SKM-1 (cell line): ENCODE results near the gene HHAT.
"Not testable (repeated sequence)": the region's sequence is repeated elsewhere in the genome, so short reads cannot be mapped to it uniquely, and the experiment has no call there.

ENCODE experiments used
- DNase-seq: peaks from one replicate; lab custom pipeline; 2025; ENCODE audit not compliant: unreplicated experiment; lab: John Stamatoyannopoulos, UW

The HHAT gene

DNA sequence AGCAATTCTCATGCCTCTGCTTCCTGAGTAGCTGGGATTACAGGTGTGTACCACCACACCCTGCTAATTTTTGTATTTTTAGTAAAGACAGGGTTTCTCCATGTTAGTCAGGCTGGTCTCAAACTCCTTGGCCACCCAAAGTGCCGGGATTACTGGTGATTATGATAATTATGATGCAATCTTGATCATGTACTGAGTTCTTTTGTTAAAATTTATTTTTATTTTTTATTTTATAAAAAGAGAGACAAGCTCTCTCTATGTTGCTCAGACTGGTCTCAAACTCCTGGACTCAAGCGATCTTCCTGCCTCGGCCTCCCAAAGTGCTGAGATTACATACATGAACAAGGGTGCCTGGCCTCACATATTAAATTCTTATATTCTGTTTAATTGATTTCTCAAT lies 25.6 kb downstream of the HHAT start:
- DNase-seq, result not testable (repeated sequence)

DNA sequence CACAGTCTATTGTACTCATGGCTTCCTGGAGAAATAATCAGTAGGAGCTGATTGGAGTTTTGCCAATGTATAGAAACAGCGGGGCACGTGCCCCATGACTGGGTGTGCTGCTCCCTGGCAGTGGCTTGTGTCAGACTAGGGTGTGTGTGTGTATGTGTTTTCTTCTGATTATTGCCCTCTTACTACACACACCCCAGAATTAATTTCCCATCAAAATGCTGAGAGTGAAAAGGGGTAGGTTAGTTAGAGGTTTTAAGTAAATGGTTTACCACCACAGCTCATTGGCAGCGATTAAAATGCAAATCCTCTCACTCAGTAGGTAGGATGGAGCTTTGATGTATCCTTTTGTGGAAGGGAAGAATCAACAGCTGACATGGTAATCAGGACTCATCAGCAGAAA lies 29.9 kb downstream of the HHAT start:
- no peak for DNase-seq

DNA sequence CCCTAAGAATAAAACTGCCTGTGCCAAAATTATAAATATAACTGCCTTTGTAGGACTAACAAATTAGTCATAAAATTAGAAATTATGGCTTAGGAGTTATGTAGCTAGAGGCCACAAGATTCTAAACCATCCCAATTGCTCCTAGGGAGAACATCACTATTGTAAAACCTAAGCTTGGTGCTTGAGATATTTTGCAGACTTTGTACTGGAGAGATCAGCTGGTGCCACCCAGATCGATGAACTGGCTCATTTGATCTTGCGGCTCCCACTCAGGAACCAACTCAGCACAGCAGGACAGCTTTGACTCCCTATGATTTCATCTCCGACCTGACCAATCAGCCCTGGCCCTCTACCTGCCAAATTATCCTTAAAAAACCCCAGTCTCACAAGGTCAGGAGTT lies 30.6 kb downstream of the HHAT start:
- DNase-seq, result no peak

DNA sequence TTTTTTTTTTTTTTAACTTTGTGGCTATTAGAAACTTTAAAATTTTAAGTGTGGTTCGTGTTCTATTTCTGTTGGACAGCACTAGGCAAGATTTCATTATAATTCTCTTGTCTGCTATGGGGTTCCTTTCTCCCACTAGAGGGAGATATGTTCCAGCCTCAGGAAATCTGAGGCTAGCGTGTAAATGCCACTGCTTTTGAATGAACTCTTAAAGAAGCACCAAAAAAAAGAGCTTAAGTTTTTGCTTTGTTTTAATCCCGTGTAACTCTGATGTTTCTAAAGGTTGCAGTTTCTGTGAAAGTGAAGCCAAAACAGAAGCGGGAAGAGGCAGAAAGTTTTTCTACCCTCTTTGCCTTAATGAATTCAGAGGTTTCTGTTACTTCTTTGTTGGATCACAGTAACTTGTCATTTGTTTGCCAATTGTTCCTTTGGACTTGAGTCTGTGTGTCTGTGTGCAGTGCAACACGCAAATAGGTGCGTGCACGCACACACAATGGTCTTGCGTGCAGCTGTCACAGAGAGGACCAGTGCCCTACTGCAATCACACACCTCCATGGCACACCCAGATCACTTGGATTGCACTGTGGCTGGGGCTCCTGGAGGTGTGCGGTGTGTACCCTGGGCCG lies 32.3 kb downstream of the HHAT start:
- DNase-seq, result peak; percentile 29

DNA sequence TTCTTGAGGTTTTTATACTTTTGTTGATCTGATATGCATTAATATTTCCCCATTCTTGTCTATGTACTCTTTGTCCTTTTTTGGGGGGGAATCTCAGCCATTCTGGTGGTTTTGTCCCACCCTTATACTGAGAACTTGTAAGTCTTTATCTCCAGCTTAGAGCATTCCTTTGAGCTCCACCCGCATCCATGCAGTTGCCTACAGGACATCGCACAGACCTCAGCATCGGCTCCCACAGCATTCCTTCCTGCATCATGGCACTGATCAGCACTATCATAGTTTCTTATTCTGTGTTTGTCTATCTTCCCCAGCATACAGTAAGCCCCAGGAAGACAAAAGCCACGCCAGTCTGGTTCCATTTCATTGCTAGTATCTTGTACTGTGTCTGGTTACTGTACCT lies 33.0 kb downstream of the HHAT start:
- no peak for DNase-seq

DNA sequence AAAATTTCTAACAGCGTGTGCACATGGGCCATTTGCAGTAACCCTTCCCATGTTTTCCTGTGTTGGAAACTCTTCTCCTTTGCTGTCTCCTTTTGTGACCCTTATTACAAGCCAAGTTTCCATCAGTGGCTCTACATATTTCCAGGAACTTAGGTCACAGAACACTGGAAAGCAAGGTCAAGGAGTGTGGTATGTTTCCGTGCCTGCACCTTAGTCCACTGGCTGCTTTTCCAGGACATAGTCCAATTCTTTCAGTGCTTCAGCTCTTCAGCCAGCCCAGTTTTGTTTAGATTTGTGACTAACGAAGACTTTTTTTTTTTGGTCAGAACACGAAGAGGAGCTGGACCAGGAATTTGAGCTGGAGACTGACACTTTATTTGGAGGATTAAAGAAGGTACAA lies 33.8 kb downstream of the HHAT start:
- no peak for DNase-seq

DNA sequence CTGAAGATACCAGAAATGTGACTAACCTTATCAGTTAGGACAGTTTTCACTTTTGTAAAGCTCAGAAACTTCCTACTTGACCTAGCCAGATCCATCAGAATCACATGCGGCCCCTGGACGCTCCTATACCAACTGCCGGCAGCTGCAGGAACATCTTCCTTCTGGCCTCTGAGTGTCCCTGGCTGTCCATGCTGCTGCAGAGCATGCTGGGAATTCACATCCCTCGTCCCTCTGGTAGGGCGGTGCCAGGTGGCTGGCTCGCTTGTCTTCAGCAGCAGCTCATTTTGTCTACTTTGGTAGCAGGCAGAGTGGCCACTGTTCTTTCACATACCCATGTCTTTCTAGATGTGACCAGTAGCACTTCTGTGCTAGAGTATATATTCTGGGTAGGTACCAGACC lies 34.4 kb downstream of the HHAT start:
- no peak for DNase-seq

DNA sequence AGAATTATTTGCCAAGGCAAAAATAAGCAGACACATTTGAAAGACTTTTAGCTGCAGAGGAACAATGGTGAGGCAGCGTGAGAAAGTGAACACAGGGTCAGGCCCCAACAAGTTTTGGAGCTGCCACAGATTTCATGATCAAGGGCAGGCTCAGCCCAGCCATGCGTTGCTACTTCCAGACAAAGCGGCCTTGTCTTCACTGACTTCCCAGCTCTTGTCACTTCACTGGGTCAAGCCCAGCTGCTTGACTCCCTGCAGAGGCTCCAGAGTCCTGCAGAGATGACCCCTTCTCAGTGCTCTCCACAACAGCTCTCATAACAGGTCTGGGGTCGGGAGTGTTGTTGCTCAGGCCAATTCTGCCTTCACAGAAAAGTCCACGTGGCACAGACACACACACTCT lies 35.8 kb downstream of the HHAT start:
- DNase-seq, result no peak

DNA sequence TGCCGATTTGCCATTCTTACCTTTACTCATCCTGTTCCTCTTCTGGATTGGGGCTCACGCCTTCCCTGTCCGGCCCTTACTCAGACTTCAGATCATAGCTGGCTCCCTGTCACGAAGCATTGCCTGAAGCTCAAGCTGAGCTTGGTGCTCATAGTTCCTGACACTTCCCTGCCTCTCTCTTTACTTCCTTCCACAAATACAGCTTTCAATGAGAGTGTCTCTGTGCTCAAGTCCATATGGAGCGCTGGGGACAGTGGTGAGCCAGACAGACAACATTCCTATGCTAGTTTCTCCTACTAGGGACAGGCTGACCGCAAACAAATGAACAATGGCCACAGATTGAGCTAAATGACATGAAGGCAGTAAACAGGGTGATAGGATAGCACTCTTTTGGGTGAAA lies 38.1 kb downstream of the HHAT start:
- no peak for DNase-seq

DNA sequence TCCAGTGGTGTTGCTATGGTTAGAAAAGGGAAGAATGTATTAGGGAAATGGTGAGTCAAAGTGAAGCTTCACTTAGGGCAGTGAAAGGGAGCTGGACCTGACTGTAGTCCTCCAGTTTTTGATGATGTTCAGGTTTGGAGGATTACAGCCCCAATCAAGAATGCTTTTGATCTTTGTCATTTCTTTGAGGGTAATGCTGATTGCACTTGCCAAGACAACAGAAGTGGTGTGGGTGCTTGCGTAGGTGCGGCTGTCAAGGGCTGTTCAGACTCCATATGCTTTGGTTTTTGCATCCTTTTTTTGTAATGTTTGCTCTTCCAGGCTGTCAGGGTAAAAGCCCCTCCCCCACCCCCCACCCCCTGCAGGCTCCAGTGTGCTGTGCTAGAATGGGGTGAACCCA lies 38.9 kb downstream of the HHAT start:
- DNase-seq, result no peak

DNA sequence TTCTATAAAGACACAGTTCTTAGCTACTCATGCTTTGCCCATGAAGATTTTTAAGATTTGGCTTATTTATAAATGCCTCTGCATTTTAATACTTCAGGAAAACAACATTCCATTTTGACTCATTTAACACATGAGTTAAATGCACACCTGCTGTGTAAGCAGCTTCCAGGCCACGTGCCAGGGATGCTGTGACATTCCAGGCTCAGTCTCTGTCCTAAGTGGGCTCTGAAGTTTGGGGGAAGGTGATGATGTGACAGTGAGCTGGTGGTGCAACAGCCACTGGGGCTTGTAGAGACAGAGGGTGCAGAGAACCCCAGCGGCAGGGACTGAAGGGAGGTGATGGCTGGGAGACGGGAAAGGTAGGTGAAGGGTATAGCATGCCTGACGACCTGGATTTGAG lies 40.7 kb downstream of the HHAT start:
- no peak for DNase-seq

DNA sequence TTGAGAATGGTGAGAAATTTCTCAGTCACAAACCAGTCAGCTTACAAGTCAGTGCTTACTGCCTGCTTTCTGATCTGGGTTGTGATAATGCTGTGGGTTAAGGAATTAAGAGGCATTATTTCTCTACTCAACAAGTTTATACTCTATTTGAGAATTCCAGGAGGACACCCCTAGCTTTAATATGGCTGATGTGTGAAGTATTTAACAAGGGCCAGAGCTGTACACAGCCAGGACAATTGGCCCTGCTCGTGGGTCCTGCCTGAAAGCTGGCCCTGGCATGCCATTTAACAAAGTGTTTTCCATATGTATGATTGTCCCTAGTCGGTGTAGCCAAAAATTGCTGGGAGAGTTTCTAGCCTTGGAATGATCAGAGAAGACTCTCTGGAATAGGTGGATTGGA lies 43.2 kb downstream of the HHAT start:
- no peak for DNase-seq

DNA sequence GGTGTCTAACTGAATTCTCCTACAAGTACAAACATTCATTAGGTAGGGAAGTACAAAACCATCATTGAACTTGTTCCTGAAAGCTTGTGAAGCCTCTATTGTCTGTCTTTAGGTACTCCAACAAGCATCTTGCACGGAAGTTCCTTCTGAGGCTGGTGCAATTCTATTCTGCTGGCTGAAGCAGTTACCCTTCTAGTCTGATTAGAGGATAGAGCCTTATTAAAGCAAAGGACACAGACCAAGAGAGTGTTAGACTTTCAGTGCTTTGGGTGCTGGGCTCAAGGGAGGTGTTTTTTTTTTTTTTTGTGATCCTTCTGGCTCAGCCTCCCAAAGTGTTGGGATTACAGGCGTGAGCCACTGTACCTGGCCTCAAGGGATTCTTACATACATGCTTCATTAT lies 43.8 kb downstream of the HHAT start:
- no peak for DNase-seq

DNA sequence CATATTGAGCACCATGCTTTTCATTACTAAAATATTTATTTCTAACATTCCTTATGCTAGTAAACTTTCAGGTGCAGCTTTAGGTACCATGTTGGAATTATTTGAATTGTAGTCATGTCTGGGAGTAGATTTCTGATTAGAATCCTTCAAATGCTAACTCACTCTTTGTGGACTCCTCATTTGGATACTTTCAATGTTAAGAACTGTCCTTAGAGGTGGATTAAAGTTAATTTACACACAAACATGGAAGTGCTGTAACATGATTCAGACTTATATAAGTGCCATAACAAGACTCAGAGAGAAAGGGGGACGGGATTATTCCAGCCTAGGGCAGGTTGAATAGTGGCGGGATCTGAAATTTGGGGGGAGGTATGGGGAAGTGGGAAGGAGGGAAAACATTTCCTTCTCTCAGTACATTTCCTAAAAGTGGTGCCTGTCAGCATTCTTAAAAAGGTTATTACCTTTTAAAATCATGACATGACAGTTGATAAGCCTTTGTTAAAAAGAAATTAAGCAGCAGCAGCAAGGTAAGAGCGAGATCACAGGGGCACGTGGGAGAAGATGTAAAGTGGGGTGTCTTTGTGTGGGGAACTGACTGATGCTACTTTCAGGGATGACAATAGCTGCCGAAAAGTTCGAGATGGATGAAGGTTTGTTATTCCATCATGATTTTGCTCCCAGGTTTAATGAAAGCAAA lies 44.4 kb downstream of the HHAT start:
- no peak for DNase-seq

DNA sequence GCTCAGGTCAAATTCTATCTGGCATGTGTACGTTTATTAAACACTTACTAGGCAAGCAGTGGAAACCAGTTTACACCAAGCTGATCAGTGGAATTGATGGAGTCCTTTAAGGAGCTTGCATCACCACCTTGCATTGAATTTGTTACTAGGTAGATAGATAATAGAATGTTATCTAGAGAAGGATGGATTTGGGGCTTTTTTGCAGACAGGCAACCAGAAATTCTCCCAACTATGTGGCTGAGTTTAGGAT lies 44.9 kb downstream of the HHAT start:
- no peak for DNase-seq

DNA sequence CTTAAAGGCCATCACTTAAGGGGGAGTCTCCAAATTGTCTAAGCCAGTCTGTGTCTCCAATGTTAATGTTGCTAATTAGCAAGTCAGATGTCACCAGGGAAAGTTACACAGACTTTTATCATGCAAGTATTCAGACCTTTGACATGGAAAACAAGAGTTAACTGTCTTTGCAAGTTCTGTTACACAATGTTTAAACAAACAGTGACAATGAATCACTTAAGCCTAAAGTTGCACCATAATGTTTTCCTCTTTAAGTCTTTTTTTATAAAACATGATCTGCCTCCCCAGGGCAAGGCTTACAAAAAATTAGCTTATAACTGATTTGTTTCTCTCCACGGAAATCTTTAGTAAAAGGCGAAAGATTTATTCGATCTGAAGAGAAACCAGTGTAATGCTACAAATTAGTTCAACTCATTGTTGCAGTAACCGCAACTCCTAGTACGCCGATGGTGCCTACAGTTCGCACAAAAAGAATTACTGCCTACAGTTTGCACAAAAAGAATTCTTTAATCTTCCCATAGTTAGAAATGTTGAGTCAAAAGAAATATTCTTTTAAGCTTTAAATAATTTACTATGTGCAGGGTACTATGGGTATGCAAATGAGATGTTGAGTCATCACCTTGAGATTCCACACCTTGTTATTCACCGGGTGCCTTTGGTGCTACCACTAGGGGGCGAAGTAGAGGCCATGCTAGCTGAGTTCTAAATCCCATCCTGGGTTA lies 45.3 kb downstream of the HHAT start:
- peak; percentile 98 for DNase-seq

DNA sequence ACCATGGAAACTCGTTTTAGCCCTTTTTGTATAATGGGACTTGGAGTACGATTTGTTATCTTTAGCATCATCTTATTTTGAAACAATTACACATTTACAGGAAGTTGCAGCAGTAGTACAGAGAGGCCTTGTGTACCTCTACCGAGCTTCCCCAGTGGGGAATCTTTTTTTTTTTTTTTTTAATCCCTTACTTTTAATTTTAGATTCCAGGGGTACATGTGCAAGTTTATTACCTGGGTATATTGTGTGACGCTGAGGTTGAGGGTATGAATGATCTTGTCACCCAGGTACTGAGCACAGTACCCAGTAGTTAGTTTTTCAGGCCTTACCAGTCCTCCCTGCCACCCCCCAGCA lies 45.9 kb downstream of the HHAT start:
- DNase-seq, result no peak

DNA sequence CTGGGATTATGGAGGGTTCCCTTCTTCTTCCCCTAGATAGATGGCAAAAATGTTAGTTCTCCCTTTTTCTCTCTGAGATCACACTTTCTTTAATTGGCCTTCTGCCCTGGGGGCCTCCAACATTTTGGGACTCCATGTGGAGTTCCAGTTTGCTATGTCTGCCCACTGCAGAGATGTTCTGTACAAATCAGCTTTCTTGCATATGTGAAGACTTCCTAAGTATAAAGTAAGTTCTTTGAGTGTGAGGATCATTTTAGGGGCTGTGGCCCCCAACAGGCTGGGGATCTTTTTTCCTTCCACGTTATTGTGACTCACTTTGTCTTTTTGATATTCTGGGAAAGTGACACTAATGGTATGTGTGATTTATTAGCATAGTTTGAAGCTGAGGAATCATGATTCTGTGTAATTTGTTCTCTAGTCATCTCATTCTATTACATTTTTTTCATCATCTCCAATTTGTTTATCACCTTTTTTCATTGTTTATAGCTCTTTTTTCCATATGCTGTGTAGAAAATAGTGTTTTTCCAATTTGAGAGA lies 48.2 kb downstream of the HHAT start:
- DNase-seq, result no peak

DNA sequence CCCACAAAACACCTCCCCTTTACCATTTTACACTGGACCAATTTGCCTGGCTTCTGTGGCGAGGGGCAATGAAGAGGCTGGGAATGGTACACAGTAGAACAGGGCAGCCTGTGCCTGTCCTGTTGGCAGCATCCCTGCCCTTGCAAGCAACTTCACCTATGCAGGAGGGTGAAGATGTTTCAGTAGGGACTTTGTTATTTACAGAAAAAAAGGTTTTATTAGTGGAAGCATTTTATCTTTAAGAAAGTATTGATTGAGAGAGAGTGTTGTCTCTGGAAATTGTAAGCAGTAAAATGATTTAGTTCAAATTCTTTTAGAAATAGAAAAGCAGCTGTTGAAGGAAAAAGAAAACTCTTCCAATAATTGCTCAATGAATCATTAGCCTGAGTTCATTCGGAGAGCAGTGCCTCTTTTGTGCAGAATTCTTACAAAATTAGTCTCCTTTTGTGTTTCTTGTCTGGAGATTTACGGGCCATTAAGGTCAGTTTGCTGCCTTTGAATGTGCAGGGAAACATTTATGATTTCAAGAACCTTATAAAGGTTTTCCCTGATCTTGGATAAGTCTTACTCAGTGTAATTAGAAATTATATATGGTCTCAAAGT lies 49.1 kb downstream of the HHAT start:
- no peak for DNase-seq

DNA sequence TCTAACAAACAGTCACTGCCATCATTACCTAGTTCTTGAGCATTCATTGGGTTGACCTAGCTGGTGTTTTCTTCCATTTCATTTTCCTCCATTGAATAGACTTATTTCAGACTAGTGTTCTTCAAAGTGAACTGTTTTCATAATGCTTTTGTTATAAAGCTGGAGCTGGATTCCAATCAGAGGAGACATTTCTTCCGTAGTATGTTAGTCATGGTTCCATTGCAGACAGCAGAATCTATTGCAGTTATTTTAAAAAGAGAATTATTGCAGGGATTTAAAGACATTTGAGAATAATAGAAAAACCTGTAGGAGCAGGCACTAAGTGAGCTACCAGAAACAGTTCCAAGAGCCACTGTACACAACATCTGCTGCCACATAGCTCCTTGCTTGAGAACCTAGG lies 50.0 kb downstream of the HHAT start:
- DNase-seq, result no peak

DNA sequence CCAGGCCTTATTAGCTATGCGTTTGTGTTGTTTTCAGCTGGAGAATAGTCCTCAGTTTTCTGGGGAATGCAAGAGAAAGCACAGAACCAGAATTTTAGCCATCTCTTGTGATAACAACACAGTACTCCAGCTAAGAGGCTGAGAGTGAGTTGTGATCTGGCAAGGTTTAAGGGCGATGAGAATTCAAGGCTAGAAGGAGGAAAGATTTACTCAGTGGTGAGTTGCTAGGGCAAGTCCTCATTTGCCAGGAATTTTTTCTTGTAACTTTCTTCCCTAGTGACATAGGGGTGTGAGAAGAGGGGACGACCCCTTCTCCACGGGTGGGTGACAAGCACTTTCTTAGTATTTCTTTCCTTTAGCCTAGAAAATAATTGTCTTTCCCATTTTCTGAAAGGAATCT lies 53.2 kb downstream of the HHAT start:
- no peak for DNase-seq

DNA sequence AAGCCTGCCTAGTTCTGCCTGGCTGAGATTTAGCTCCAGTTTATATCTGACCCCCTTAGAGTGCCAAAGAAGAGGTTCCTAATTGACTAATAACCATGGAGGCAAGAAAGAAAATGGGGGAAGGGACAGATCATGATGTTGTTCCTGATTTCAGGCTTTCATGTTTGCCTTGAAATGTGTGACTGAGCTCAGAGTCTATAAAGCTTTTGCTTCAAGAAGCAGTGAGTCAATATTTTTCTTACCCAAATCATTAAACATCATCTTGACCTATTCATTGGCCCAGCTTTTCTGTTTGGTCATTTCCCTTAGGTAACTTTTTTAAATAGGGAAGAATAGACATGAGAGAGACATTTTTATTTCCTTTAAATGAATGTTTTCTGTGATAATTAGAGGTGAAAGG lies 55.9 kb downstream of the HHAT start:
- no peak for DNase-seq
